Fibroblast of the conjunctiva (primary cell): ENCODE results near the gene C19orf44.
A peak's percentile ranks its signal among the peaks of the same experiment; 100 is the strongest.
"Not testable (repeated sequence)": the region's sequence is repeated elsewhere in the genome, so short reads cannot be mapped to it uniquely, and the experiment has no call there.

Source experiments
- DNase-seq: peaks from one replicate; pipeline ENCODE4 v3.0.0-alpha.2; 2010; ENCODE audit warnings: low read depth

Gene C19orf44

GRCh38 chr19:16537111-16537510 lies 40.9 kb downstream of the C19orf44 start:
- no peak for DNase-seq

- no peak for DNase-seq
Measured at GRCh38 chr19:16540948-16541347, 44.8 kb downstream of the C19orf44 start.

GRCh38 chr19:16541526-16542044 lies 45.4 kb downstream of the C19orf44 start:
- DNase-seq = no peak

DNA sequence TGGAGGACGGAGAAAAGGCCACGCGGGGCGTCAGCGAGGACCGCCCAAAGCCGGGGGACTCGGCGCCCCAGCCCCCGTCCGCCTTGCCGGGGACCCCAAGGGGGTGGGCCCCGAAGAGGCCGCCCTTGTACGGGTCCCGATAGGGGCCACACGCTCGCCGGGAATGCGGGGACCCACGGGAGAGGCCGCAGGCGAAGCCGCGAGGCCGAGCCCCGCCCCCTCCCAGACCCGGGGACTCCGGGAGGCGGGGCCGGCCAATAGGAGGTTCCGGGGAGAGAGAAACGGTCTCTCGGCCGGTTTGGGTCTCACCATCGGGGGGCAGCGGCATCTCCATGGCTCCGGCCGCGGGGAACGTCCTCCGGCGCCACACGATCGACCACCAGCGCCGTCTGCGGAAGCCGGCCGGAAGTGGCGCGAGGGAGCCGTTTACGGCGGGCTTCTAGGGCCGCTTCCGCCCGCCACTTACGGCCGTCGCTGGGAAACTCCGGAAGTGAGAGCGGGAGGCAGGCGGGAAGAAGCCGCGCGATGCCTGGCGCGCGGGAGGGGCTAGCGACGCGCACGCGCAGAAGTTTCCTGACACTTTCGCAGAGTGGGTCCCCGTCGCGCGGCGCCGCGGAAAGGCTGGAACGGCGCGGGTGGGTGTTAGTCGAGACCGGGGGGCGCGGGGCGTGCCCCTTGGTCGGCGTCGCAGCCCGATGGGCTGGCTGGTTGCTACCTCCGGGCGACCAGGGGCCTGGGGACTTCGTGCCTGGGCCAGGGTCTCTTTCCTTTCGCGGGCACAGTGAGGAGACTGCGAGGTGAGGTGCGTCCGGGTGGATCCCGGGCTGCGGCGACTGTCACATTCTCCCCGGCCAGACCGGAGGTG lies 46.1 kb downstream of the C19orf44 start, which contains the start of gene CHERP:
CHERP (minus strand) TSS at position 393 of the 865 bp plus-strand sequence; CDS start at position 334, 59 bp downstream.
- peak; percentile 80 for DNase-seq

- DNase-seq = no peak
Measured at GRCh38 chr19:16542910-16543472, 46.8 kb downstream of the C19orf44 start.

- DNase-seq = not testable (repeated sequence)
Measured at GRCh38 chr19:16543734-16544133, 47.5 kb downstream of the C19orf44 start.

DNA sequence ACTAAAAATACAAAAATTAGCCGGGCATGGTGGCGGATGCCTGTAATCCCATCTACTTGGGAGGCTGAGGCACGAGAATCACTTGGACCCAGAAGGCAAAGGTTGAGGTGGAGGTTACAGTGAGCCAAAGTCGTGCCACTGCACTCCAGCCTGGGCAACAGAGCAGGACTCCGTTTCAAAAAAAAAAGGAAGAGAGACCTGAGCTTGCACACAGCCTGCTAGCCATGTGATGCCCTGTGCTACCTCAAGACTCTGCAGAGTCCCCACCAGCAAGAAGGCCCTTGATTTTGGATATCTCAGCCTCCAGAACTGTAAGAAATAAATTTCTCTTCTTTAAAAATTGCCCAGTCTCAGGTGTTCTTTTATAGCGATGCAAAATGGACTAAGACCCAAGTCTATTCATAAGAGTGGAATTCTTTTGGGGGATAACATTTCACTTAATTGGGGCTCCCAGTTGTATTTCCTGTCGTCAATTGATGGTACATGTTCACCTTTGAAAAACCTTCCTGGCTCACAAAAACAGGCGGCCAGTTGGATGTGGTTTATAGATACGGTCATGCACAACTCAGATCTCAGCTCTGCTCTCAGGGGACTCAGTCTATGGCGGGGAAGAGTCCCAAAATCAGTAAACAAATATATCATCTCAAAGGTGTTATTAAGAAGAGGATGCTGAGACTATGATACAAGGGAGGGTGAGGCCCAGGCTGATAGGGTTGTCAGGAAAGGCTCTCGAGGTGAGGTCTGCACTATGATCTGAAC lies 48.5 kb downstream of the C19orf44 start:
- DNase-seq = no peak

GRCh38 chr19:16548956-16549355 lies 52.8 kb downstream of the C19orf44 start:
- no peak for DNase-seq

DNA sequence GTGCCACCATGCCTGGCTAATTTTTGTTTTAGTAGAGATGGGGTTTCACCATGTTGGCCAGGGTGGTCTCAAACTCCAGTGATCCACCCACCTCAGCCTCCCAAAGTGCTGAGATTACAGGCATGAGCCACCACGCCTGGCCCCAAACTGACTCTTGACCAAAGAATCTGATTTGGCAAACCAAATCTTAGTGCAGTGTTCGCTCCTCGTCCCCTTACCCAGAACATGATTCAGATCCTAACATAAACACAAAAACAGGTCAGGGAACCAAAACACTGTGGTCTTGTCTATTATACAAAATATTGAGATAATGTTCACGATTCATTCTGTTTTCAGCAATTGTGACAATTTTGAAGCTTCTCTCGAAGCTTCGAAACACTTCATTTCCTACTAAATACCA lies 55.7 kb downstream of the C19orf44 start:
- DNase-seq = not testable (repeated sequence)

DNA sequence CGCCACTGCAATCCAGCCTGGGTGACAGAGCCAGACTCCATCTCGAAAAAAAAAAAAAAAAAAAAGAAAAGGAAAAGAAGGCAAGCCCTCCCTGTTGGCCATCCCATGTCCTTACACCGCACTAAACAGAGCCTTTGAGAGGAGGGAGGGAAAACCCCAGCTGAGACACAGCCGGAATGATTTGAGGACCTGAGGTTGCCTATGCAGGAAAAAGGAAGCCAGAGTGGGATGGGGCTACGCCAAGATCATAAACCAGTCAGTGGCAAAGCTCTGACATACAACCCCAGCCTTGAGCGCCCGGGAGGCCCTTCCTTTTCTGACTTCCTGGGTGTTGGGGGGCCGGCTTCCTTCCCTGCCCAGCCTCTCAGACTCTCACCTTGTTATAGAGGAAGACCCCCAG lies 58.6 kb downstream of the C19orf44 start:
- DNase-seq = no peak

GRCh38 chr19:16559780-16560276 lies 63.6 kb downstream of the C19orf44 start:
- DNase-seq = no peak

DNA sequence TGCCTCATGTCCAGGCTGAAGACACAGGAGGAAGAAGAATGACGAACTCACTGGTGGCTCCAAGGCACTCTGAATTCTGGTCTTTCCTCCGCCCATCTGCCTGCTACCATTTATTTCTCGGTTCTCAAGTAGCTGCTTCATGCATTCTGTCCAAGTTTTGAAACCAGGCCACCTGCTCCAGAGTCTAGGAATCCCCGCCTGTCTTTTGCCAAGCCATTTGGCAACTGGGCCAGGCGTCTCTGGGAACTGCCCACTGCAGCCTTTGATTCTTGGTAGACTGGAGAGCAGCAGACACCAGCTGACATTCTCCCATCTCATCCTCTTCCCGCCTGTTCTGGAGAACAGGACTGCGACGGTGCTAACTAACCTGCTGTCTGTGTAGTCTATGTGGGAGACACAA lies 65.2 kb downstream of the C19orf44 start:
- DNase-seq = no peak

DNA sequence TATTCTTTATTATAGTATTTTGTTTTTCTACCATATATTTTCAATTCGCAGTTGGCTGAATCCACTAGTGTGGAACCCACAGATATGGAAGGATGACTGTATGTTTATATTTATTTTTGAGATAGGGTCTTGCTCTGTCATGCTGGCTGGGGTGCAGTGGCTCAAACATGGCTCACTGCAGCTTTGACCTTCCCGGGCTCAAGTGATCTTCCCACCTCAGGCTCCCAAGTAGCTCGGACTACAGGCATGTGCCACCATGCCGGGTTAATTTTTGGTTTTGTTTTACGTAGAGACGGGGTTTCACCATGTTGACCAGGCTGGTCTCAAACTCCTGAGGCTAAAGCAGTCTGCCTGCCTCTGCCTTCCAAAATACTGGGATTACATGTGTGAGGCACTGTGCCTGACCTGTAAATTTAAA lies 66.4 kb downstream of the C19orf44 start:
- DNase-seq = no peak

- DNase-seq = no peak
Measured at GRCh38 chr19:16564842-16565241, 68.6 kb downstream of the C19orf44 start.

DNA sequence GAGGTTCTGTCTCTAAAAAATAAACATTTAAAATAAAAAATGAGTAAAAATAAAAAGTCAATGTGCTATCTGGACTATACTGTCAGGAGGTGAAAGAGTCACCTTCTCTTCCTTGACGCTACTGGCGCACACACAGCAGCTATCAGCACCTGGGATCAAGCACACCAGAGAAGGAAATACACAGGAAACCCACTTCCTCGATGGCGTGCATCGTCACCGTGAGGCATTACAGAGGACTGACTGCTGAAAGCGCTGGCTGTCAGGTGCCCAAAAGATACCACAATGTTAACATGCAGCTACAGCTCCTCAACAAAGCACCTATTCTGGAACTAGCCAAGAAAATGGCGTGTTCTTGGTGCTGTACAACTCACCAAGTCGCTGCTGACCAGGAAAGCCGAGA lies 70.0 kb downstream of the C19orf44 start:
- DNase-seq = no peak

DNA sequence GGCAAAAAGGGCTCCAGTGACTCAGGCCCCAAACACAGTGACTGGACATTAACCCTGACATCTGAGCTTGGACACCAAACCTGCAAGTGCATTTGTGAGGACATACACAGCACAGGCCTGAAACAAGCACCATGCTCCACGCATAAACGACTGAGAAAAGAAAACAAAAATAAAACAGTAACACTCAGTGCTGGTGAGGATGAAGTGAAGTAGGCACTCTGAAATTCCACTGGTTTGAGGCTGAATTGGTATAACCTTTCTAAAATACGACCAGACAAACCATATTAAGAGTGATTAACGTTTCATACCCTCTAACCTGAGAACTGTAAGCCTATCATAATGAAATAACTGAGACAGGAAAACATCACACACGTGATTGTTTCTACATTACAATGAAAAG lies 70.5 kb downstream of the C19orf44 start:
- no peak for DNase-seq

DNA sequence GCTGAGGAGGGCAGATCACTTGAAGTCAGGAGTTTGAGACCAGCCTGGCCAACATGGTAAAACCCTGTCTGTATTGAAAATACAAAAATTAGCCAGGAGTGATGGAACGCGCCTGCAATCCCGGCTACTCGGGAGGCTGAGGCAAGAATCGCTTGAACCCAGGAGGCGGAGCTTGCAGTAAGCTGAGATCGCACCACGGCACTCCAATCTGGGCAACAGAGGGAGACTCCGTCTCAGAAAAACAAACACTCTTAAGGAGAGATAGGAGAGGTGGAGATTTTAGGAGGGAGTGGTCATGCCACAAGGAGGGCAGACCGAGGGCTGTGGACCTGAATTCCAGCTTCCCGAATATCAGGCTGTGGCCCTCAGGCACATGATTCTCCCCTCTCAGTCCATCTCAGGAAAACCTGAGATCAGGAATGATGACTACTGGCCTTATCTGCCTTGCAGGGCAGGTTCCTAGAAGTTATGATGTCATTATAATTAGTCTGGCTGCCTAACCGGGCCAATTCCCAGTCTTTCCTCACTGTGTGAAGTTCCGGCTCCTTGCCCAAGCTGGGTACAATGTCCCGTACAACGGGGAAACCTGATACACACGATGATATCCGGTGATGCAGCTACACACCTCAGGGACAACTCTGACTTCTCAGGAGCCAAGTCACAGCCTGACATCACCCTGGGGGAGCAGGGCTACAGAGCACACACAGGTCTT lies 73.6 kb downstream of the C19orf44 start:
- no peak for DNase-seq
